CD14-positive monocyte (primary cell): ENCODE data around the gene SLC35B4. TPM values are rescaled to one million over a fixed set of nuclear protein-coding genes. Genes with fewer than 3 reads are reported as not detected.

Experiments
- DNase-seq, 3 donors: peaks; one replicate each; pipeline ENCODE4 v3.0.0-alpha.2; 2011 to 2022
- H2AFZ ChIP-seq: 2 replicates; pipeline ENCODE4 v1.6.0; 2012; ENCODE audit warnings: mild to moderate bottlenecking, low read depth, low read length, inconsistent platforms; ENCODE audit not compliant: insufficient read depth, poor library complexity, severe bottlenecking
- H3K27ac ChIP-seq, 2 donors: 1 replicate in 1 of 2; 2 replicates in 1 of 2; pipeline ENCODE4 v1.5.1; 2012 to 2013; ENCODE audit warnings: low read length in 2 of 2, control low read depth in 1 of 2, inconsistent platforms in 1 of 2, low read depth in 1 of 2, mild to moderate bottlenecking in 1 of 2
- H3K27me3 ChIP-seq, 2 donors: one replicate each; pipeline versions ENCODE4 v1.6.0 to v1.6.1; 2011 to 2013; ENCODE audit warnings: low read length in 2 of 2; ENCODE audit not compliant: control insufficient read depth in 2 of 2, insufficient read depth in 2 of 2
- H3K36me3 ChIP-seq, 2 donors: replicated peaks in 1 of 2; 1 replicate in 1 of 2; 2 replicates in 1 of 2; pipeline versions ENCODE4 v1.5.1 to v1.6.1; 2012 to 2013; ENCODE audit warnings: low read length in 2 of 2, control low read depth in 1 of 2, inconsistent platforms in 1 of 2, mild to moderate bottlenecking in 1 of 2; ENCODE audit not compliant: insufficient read depth in 2 of 2, control insufficient read depth in 1 of 2
- H3K4me1 ChIP-seq, 2 donors: 1 replicate in 1 of 2; 2 replicates in 1 of 2; pipeline versions ENCODE4 v1.5.1 to v1.6.1; 2012 to 2013; ENCODE audit warnings: low read length in 2 of 2, control low read depth in 1 of 2, inconsistent platforms in 1 of 2, mild to moderate bottlenecking in 1 of 2, moderate library complexity in 1 of 2; ENCODE audit not compliant: insufficient read depth in 2 of 2, control insufficient read depth in 1 of 2
- H3K4me2 ChIP-seq: replicated peaks from 2 replicates; pipeline ENCODE3; 2012; ENCODE audit warnings: low read length, moderate library complexity, mild to moderate bottlenecking; ENCODE audit not compliant: poor library complexity, severe bottlenecking; ENCODE audit errors: extremely low read depth
- H3K4me3 ChIP-seq, 3 experiments: fragments of 200-600 bp in 1 of 3; sonication (generic) in 1 of 3; replicated peaks in 1 of 3; 1 replicate in 2 of 3; 2 replicates in 1 of 3; pipeline ENCODE4 v1.5.1; 2011 to 2013; ENCODE audit warnings: low read length in 3 of 3, mild to moderate bottlenecking in 3 of 3, control low read depth in 2 of 3, low read depth in 2 of 3, inconsistent platforms in 1 of 3, moderate library complexity in 1 of 3
- H3K79me2 ChIP-seq: 2 replicates; pipeline ENCODE4 v1.6.0; 2012; ENCODE audit warnings: mild to moderate bottlenecking, control low read depth, inconsistent platforms, low read length, moderate library complexity; ENCODE audit not compliant: insufficient read depth
- H3K9ac ChIP-seq: 2 replicates; pipeline ENCODE4 v1.6.0; 2017; ENCODE audit warnings: low read length, mild to moderate bottlenecking; ENCODE audit not compliant: insufficient read depth, poor library complexity, severe bottlenecking
- H3K9me3 ChIP-seq, 2 donors: replicated peaks in 1 of 2; 1 replicate in 1 of 2; 2 replicates in 1 of 2; pipeline versions ENCODE4 v1.5.1 to v1.6.1; 2012 to 2013; ENCODE audit warnings: low read length in 2 of 2, control low read depth in 1 of 2; ENCODE audit not compliant: control insufficient read depth in 1 of 2, insufficient read depth in 1 of 2
- H4K20me1 ChIP-seq: 2 replicates; pipeline ENCODE4 v1.6.0; 2012; ENCODE audit warnings: mild to moderate bottlenecking, low read length, control low read depth, moderate library complexity; ENCODE audit not compliant: insufficient read depth
- H3K27ac Mint-ChIP-seq, 7 donors: one replicate each; pipeline ENCODE4 v1.8.0; 2020; ENCODE audit warnings: mild to moderate bottlenecking in 7 of 7, mixed read lengths in 7 of 7, moderate library complexity in 6 of 7, inconsistent platforms in 2 of 7
- H3K27me3 Mint-ChIP-seq, 3 donors: one replicate each; pipeline ENCODE4 v1.8.0; 2021 to 2022; ENCODE audit warnings: low read depth in 3 of 3, mild to moderate bottlenecking in 3 of 3, mixed read lengths in 3 of 3, moderate library complexity in 3 of 3, inconsistent platforms in 1 of 3
- H3K36me3 Mint-ChIP-seq, 2 donors: one replicate each; pipeline ENCODE4 v1.8.0; 2020; ENCODE audit warnings: mixed read lengths in 2 of 2, inconsistent platforms in 1 of 2, mild to moderate bottlenecking in 1 of 2
- H3K4me1 Mint-ChIP-seq: one replicate; pipeline ENCODE4 v1.8.0; 2020; ENCODE audit warnings: mild to moderate bottlenecking, mixed read lengths
- H3K4me3 Mint-ChIP-seq, 2 donors: one replicate each; pipeline ENCODE4 v1.8.0; 2020; ENCODE audit warnings: mild to moderate bottlenecking in 2 of 2, mixed read lengths in 2 of 2, moderate library complexity in 1 of 2
- H3K9me3 Mint-ChIP-seq, 7 donors: one replicate each; pipeline ENCODE4 v1.8.0; 2020 to 2022; ENCODE audit warnings: mixed read lengths in 7 of 7, mild to moderate bottlenecking in 6 of 7, moderate library complexity in 6 of 7, inconsistent platforms in 2 of 7
- WGBS: methylation state at CpG from one replicate; pipeline ENCODE4 v1.1.5; 2013; ENCODE audit warnings: missing lambda C conversion rate; ENCODE audit not compliant: insufficient coverage; 5-methylcytosine and 5-hydroxymethylcytosine counted together
- intact Hi-C, 2 donors: fragments of 100-400 bp; cut with micrococcal nuclease; formaldehyde crosslinking; loops; one replicate each; pipeline versions ENCODE4 v1.15.0 to v1.15.1; 2023
- polyA plus RNA-seq, 3 donors: library from polyadenylated mRNA; depleted of rRNA in 1 of 3; unstranded in 2 of 3; stranded (reverse) in 1 of 3; fragments of 300-500 nt in 2 of 3; fragments of >200 nt in 1 of 3; fragmentation: Illumina TruSeq in 2 of 3; gene quantifications; 1 replicate in 2 of 3; 2 replicates in 1 of 3; pipeline ENCODE4 v1.2.3, GENCODE V29; 2012 to 2021
- TF ChIP-seq, protein P1 (sequence below): fragments of 200-600 bp; IDR thresholded peaks from one replicate; pipeline ENCODE4 v1.8.0; 2022; ENCODE audit warnings: antibody characterized with exemption, mild to moderate bottlenecking

SLC35B4 gene
- polyA plus RNA-seq, 3 donors: 9.4 to 21.1 (median 12.7) TPM

DNA sequence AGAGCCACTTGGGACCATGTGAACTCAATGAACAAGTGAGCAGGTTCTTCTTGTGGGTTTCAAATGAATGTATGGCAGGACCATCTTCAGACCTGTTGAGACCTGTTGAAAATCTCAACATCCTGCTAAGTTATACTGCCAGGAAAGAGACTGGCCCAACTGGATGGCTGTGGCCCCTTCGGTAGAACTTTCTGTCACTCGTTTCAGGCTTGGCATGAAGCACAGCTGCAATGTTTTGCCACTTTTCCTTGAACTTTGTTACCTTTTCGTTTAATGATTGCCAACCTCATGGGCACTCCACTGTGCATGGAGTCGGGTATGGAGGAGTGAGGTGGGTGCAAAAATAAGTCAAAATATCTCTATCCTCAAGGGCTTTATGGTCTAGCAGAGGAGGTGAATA, 36.7 kb upstream of the SLC35B4 start:
- no peak for DNase-seq
- Mint-ChIP-seq H3K27me3 (peaks cover 0 to 2% (median 2%) of the 10 kb centered on the region in 3 donors), H3K27ac (no peak overlapping the region), H3K4me1 (peaks cover 14% of the 10 kb centered on the region), H3K4me3 (no peak overlapping the region), H3K9me3 (peaks cover 0 to 1% (median 0%) of the 10 kb centered on the region in 7 donors), H3K36me3 (no peaks in the 10 kb centered on the region)
- no peaks in the 10 kb centered on the region for H3K36me3 ChIP-seq
- no peak overlapping the region for H3K27ac ChIP-seq
- H2AFZ ChIP-seq: no peak overlapping the region
- no peak overlapping the region for H3K4me3 ChIP-seq
- no peaks in the 10 kb centered on the region for H3K9me3 ChIP-seq
- H3K4me1 ChIP-seq: peaks cover 13 to 16% of the 10 kb centered on the region in 2 donors
- intact Hi-C loops: no loop called here
- no peaks in the 10 kb centered on the region for H3K79me2 ChIP-seq
- no peak overlapping the region for H3K4me2 ChIP-seq
- H4K20me1 ChIP-seq: no peaks in the 10 kb centered on the region
- TF ChIP-seq, protein P1, sequence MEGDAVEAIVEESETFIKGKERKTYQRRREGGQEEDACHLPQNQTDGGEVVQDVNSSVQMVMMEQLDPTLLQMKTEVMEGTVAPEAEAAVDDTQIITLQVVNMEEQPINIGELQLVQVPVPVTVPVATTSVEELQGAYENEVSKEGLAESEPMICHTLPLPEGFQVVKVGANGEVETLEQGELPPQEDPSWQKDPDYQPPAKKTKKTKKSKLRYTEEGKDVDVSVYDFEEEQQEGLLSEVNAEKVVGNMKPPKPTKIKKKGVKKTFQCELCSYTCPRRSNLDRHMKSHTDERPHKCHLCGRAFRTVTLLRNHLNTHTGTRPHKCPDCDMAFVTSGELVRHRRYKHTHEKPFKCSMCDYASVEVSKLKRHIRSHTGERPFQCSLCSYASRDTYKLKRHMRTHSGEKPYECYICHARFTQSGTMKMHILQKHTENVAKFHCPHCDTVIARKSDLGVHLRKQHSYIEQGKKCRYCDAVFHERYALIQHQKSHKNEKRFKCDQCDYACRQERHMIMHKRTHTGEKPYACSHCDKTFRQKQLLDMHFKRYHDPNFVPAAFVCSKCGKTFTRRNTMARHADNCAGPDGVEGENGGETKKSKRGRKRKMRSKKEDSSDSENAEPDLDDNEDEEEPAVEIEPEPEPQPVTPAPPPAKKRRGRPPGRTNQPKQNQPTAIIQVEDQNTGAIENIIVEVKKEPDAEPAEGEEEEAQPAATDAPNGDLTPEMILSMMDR: no peak
- 100% methylated on average over 2 of the region's 4 CpGs for WGBS
- no peak overlapping the region for H3K9ac ChIP-seq
- no peaks in the 10 kb centered on the region for H3K27me3 ChIP-seq

DNA sequence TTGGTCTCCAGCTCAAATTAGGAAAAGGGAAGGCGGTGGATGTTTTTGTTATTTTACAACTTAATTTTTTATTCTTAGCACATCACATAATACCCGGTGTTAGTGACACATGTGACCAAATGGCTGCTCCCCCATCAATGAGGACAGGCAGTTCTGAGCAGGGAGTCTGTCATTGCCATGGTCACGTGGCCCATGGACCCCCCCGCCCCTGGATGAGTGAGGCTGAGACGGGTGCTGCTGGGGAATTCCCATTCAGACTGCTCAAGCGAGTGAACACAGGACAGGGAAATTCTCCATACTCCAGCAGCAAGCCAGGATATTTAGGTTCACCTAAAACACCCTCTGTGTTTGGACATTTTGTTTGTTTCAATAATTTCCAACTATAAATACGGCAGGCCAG, 34.7 kb upstream of the SLC35B4 start:
- Mint-ChIP-seq H3K9me3 (peaks cover 0 to 1% (median 0%) of the 10 kb centered on the region in 7 donors), H3K36me3 (no peaks in the 10 kb centered on the region), H3K27ac (no peak overlapping the region), H3K4me3 (no peak overlapping the region), H3K27me3 (peaks cover 0 to 2% (median 2%) of the 10 kb centered on the region in 3 donors), H3K4me1 (peaks cover 8% of the 10 kb centered on the region)
- H3K79me2 ChIP-seq: no peaks in the 10 kb centered on the region
- H3K36me3 ChIP-seq: no peaks in the 10 kb centered on the region
- intact Hi-C loops: no loop called here
- TF ChIP-seq, protein P1: no peak
- H3K4me3 ChIP-seq: no peak overlapping the region
- H3K27ac ChIP-seq: no peak overlapping the region
- peak in 1 of 3 donors; percentile 8 for DNase-seq
- H3K4me2 ChIP-seq: no peak overlapping the region
- H3K9me3 ChIP-seq: no peaks in the 10 kb centered on the region
- H3K27me3 ChIP-seq: no peaks in the 10 kb centered on the region
- H3K9ac ChIP-seq: no peak overlapping the region
- no CpG with 5 or more reads among the region's 7 CpGs for WGBS
- H2AFZ ChIP-seq: no peak overlapping the region
- H4K20me1 ChIP-seq: no peaks in the 10 kb centered on the region
- H3K4me1 ChIP-seq: peaks cover 8 to 11% of the 10 kb centered on the region in 2 donors
